GM21381 (cell line): ENCODE results near the gene SLC5A6.
A peak's percentile ranks its signal among the peaks of the same experiment; 100 is the strongest.

Experiments used
- ATAC-seq: cut with Tn5 transposase; IDR thresholded peaks from one replicate; pipeline ENCODE4 v1.9.1; 2021; ENCODE audit warnings: mild to moderate bottlenecking, moderate library complexity; ENCODE audit not compliant: unreplicated experiment

SLC5A6 gene

DNA sequence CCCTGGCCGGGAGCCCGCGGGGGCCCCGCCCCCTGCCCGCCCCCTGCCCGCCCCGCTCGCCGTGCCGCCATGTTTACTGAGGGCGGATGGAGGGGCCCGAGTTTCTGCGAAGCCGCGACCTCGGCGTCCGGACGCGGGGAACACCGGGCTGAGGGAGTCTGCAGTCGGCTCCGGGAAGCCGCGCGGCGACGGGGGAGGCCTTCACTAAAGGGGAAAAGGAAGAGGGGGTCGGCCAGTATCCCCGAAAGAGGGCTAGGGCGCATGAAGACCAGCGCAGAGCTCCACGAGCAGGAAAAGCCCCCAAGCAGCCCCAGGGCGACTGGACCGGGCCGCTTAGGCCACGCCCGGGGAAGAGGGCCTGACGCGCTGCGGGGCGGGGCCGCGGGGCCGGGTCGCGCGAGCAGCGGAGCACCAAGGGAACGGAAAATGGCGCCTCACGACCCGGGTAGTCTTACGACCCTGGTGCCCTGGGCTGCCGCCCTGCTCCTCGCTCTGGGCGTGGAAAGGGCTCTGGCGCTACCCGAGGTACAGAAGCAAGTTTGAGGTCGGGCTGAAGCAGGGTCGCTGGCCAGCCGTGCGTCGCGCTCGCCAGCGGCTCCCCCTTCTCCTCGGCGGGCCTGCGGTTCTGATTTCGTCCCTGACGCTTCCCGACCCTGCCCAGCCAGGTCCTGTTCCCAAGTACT, at the start of gene SLC5A6, which contains the start of gene ATRAID:
SLC5A6 (minus strand) TSS at position 326 of the 683 bp plus-strand sequence. CDS start 4,618 bp downstream, outside the sequence.
ATRAID (plus strand) TSS at position 99 of the 683 bp plus-strand sequence; CDS start at position 427, 328 bp downstream.
- peak; percentile 81 for ATAC-seq

DNA sequence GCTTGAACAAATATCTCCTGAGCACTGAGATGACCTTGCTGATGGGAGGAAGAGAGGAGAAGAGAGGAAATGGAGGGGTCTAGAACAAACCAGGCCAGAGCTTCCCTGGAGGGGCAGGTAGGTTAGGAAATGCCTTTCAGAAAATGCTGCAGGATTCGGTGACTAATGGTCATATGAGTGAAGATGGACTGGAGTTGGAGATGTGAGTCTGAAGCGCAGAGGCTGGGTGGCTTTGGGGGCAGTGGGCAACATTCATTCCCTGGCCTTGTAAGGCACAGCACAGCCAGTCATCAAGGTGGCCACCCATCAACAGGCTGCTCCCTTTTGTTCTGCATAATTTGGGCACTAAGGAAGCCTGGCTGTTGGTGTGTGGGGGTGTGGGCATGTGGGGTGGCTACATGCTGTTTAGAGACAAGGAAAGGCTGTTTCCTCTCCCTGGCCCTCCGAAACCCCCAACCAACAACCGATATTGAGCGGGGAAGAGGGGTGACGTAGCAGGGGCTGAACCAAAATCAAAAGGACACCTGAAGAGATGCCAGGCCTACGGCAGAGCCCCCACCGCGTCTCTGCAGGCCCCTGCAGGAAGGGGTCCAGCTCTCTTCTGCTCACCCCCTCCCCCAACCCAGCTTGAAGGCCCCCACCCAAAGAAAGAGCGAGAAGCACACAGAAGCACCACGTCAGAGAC, 49.3 kb upstream of the SLC5A6 start:
- ATAC-seq = no peak

DNA sequence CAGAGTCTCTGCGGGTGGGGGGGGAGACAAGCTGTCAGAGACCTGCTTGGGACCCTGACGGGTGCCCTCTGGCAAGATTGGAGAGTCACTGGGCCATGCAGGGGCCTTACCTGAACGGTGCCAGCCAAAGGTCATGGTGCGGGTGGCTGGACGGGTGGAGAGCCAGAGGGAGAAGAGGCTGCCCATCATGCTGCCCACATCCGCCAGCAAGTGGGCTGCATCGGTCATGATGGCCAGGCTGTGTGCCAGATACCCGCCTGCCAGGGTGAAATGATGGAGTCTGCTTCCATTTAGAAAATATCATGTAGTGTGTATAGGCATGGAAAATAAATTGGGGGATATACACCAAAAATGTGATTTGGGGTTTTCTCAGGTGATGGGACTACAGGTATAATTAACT, 46.0 kb upstream of the SLC5A6 start:
- no peak for ATAC-seq

DNA sequence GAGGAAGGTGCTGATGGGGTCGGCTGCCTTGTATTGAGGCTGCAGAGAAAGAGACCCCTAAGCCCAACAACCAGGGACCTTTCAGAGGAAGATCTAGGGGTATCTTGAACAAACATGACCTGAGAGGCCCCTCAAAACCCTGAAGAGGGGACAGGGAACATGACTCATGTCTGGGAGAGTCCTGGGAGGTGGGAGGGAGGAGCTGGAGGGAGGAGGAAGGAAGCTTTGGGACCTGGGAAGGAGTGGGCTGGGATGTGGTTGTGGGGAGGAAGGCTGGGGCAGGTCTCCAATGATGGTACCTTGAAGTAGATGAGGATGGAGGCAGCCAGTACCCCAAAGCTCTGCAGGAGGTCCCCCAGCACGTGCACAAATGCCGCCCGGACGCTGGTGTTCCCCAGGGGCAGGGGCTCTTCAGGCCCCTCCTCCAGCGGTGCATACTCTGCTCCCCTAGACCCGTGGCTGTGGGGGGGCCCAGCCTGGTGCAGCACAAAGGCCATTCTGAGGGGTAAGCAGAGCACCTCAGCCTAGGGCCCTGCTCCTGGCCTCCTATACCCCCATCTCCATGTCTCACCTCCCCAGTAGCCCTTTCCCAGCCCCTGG, 44.9 kb upstream of the SLC5A6 start:
- no peak for ATAC-seq

DNA sequence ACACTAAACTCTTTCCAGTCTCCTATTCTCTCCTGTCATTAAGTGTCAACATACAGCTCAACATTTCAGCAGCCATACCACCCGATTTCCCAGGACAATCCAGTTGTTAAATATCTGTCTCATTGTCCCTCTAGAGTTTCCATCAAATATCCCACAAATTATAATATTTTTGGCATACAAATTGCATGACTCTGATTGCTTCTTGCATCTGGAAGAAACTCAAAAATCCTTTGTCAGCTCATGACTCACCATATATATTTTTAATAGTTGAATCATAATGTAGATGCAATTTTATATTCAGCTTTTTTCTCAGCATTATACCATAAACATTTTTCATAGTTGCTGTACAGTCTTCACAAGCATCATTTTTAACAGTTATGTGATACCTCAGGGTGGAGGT, 43.6 kb upstream of the SLC5A6 start:
- ATAC-seq = no peak

DNA sequence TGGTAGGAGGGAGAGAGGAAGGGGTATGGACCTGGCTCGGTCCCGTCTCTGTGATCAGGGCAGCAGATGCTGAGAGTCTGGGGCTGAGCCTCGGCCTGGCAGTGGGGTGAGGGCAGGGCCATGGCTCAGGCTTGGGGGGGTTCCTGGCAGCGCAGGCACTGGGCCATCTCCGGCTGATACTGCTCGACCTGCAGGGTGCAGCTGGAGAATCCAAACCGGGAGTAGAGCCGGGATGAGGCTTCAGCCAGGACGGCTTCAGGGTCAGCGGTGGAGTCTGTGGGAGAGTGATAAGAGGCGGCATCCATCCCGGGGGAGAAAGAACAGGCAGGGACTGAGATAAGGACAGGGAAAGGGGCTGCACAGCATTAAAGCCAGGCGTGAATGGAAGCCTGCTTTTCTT, 43.1 kb upstream of the SLC5A6 start:
- ATAC-seq = no peak

DNA sequence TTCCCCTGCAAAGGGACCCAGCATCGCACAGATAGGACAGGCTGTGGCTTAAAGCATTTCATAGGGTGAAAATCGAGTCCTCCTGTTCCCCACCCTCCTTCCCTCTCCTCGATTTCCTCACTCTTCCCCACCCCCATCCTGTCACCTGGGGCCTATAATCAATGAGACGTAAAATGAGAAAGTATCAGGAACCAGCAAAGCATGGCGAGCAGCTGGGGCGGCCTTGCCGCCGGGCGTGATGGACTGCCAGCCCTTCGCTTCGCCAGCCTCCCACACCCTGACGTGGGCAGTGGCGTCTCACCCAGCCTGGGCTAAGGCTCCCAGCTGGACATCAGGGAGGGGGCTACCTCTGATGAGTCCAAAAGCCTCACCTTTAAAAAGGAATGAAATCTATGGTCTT, 39.7 kb upstream of the SLC5A6 start:
- ATAC-seq = no peak

DNA sequence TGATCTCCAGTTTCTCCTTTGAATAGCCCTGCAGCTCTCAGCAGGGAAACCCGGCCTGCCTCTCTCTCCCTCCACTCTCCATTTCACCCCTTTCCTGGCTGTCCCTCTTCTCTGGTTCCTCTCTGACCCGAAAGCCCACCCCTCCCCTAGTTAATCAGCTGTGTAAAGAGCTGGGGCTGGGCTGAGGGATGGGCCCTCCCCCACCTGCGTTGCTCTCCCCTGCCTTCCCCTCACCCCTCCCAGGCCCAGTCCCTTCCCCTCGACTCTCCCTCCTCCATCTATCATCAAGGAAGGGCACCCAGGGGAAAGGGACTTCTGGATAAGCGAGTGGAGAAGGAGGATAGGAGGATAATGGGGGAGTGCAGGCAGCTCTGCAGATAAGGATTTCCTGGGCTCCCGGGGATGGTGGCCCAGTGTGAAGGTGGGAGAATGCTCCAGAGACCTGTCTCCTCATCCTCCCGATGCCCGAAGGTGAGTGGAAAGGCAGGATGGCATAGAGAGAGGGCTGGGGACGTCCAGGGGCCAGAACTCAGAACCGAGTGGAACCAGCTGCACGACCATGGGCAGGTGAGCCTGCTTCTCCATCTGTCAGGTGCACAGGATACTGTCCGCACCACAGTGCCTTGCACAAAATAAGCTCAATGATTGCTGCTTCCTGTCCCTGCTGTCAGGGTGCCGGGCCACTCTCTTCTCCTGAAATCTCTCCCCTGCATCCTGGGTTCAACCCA, 38.7 kb upstream of the SLC5A6 start:
- ATAC-seq = no peak

DNA sequence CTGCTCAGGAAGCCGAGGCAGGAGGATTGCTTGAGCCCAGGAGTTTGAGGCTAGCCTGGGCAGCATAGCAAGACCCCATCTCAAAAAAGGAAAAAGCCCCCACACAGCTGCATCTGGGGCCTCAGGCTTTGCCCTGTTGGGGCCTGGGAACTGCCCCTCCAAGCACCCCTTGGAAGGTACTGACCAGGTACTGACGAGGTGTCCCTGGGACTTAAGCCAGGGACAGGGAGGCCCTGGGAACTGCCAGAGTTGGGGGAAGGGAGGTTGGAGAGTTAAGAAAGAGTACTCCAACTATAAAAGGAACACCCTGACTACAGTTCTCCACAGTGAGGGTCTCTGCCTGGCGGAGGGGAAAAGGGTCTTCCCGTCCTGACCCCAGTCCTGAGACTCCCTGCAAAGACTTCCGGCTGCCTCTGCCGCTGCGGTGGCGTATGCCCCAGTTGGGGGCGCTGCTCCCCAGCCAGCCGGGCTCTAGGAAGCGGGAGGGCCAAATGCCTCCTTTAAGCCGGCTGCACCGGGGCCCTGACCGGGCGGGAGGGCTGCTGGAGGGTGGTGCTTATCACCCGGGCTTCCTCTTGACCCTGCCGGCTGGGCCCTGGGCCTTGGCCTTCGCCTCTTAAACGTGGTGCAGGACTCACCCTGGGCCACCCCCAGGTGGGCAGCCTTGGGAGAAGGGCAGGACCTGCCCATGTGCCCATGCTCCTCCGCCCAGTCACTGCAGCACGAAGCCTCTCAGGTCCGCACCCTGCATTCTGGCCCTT, 38.0 kb upstream of the SLC5A6 start:
- no peak for ATAC-seq

DNA sequence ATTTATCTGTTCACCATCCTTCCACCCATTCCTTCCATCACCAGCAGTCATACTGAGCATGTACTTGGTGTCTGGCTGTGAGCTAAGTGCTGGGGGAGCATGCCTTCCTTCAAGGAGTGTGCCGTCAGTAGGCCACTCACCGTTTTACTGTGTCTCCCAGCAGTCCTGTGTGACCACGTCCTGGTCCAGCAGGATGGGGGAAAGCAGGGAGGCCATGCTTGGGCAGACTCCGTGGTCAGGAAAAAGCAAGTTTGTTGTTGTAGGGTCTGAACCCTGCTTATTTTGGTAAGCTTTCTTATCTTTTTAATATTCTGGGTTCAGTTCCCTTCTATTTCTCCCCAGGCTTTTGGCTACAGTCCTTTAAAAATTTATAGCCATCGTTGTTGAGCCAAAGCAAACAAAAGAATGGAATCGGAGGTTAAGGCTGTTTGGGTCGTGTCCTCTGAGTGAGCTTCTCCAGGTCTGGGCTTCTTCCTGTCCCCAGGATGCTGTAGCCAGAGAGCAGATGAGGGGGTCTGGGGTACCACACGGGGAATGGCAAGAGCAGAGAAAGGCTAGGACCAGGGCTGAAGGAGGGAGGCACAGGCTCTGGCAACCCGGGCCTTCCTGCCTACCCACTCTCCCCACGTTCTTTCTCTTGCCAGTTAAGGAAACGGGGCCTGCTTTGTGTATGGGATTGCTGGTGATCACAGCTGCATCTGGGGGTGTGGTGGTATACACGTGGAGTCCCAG, 37.3 kb upstream of the SLC5A6 start:
- no peak for ATAC-seq

DNA sequence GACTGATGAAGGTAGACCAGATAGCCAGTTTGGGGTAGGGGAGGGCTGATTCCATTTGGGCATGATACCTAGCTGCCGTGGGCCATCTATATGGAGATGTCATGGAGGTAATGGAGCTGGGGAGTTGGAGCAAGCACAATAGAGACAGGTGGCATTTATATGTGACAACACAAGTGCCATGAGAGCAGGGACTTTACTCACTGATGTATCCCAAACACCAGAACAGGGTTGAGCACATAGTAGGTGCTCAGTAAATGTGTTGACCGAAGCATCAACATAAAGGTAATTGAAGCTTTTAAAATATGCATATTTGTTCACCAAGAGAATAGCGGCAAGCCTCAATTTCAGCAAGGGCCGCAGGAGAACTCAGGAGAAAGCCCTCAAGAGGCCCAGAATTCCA, 35.8 kb upstream of the SLC5A6 start:
- no peak for ATAC-seq

DNA sequence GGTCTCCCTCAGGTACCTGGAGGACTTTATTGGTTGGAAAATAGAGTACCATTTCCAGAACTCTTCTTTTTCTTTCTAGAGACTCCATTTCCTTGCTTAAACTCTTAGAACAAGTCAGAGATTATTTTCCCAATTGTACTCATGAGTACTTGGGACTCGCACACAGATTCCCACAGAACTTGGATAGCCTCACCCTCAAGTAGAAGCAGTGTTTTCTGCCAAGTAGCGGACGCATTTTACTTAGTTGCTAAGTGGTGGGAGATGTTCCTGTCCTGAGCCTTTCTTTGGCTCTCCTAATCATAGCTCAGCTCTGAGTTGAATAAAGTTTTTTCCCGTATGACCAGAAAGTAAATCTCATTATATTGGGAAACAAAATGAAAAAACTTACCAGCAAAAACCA, 33.6 kb upstream of the SLC5A6 start:
- ATAC-seq = no peak

DNA sequence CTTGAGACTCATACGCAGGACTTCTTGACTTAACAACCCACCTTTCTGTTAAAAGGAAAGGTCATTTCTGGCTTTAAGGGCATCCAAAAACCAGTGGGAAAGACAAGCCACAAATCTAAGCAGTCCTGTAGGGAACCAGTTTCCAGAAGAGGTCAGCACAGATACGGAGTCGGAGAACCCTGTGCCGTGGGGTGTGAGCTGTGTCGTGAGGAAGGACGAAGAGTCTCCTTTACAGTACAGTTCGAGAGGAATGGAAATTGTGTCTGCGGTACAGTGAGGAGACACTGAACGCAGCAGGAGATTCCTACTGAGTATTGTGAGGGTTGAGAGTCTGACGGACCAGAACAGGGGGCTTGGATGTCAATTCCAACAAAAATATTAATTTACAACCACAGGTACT, 33.0 kb upstream of the SLC5A6 start:
- ATAC-seq = no peak

DNA sequence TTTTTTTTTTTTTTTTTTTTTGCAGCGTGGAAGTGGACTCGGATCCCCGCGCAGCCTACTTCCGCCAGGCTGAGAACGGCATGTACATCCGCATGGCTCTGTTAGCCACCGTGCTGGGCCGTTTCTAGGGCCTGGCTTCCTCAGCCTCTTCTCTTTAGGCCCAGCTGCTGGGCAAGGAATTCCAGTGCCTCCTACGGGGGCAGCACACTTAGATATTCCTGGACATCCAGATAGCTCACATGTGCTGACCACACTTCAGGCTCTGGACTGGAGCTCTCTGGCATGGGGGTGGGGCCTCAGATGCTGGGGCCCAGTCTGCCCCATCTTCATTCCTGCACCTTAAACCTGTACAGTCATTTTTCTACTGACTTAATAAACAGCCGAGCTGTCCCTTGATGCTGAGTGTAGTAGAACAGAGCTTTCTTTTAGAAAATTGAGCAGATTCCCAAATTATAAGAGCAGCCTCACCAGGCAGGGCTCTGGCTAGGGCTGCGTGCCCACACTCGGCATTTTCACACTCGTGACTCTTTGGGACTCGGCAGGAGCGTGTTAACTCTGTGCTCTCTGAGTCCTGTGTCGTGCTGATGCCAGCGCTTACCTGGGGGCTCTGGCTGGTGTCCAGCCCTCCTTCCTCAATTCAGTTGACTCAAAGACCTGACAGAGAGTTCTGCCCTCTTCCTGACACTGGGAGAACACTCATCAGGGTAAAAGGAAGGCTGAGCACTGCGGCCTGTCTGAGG, 31.5 kb upstream of the SLC5A6 start:
- no peak for ATAC-seq

DNA sequence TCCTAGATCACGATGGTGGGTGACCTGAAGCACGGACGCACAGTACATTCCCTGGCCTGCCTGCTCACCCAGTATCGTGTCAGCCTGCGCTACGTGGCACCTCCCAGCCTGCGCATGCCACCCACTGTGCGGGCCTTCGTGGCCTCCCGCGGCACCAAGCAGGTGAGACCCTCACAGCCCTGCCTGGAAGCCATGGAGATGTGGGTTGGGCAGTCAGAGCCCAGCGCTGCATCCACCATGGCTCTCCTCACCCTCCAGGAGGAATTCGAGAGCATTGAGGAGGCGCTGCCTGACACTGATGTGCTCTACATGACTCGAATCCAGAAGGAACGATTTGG, 30.5 kb upstream of the SLC5A6 start:
- ATAC-seq = no peak

DNA sequence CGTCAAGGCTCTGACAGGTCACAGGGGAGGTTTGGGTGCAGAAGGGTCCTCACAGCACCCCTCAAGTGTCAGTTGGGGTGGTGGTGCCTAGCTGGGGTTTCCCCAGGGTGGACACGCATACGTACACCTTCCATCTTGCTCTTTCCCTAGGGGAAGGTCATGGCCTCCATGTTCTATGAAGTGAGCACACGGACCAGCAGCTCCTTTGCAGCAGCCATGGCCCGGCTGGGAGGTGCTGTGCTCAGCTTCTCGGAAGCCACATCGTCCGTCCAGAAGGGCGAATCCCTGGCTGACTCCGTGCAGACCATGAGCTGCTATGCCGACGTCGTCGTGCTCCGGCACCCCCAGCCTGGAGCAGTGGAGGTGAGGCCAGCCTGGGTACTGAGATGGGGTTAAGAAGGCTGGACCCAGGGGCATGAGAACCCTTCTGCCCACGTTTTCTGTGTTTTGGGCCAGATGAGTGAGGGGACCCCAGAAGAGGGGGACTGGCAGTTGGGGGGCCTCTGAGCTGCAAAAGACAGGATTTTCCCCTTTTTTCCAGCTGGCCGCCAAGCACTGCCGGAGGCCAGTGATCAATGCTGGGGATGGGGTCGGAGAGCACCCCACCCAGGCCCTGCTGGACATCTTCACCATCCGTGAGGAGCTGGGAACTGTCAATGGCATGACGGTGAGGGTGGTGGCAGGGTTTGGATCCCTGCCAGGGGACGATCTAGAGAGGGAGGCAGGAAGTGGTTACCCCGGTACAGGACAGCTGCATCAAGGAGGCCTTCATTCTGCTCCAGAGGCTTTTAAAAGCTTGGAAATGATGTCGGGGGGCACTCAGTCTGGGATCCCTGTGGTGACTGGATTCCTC, 29.9 kb upstream of the SLC5A6 start:
- no peak for ATAC-seq

DNA sequence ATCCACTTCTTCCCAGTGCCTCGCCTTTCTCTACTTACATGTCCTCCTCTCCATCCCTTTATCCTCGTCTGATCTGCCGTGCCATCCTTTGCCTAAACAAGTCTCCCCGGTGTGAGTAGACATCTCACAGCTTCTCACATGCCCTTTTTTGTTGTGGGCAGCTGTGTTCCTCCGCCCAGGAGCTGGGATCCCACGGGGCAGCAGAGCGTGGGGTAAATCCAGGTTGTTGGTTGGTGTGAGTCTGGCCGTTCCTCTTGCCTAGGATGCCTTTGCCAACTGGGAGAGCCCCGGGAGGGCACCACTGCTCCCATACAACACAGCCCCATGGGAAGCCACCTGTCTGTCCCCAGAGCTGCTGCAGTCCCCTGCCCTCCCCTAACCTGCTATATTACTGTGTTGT, 28.3 kb upstream of the SLC5A6 start:
- no peak for ATAC-seq

DNA sequence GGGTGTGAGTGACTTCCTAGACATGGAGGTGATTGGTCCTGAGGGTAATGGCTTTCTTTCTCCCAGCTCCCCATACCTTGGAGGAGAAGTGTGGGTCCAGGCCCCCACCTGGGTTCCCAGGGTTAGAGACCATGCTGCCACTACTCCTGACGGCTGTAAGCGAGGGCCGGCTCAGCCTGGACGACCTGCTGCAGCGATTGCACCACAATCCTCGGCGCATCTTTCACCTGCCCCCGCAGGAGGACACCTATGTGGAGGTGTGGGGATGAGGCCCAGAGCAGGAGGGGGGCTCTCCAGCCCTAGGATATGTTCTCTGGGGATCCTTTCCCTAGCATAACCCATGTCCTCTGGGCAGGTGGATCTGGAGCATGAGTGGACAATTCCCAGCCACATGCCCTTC, 26.9 kb upstream of the SLC5A6 start:
- ATAC-seq = no peak
